Esophagus (tissue), 2 donors: ENCODE results near the gene ARHGAP26. TPM values are rescaled to one million over a fixed set of nuclear protein-coding genes. Genes with fewer than 3 reads are reported as not detected.

Source experiments
- H3K27ac ChIP-seq, 2 donors: one replicate each; pipeline ENCODE4 v1.5.1; 2013; ENCODE audit warnings: low read depth in 2 of 2, mild to moderate bottlenecking in 2 of 2, inconsistent platforms in 1 of 2, low read length in 1 of 2, moderate library complexity in 1 of 2
- H3K27me3 ChIP-seq, 2 donors: one replicate each; pipeline ENCODE4 v1.6.1; 2013; ENCODE audit warnings: low read length in 2 of 2, control low read depth in 1 of 2, mild to moderate bottlenecking in 1 of 2; ENCODE audit not compliant: insufficient read depth in 2 of 2, control insufficient read depth in 1 of 2
- H3K36me3 ChIP-seq, 2 donors: one replicate each; pipeline ENCODE4 v1.6.1; 2013; ENCODE audit warnings: low read length in 1 of 2; ENCODE audit not compliant: control insufficient read depth in 2 of 2, insufficient read depth in 2 of 2
- H3K4me1 ChIP-seq, 2 donors: one replicate each; pipeline ENCODE4 v1.6.1; 2013; ENCODE audit warnings: low read length in 1 of 2; ENCODE audit not compliant: control insufficient read depth in 2 of 2, insufficient read depth in 2 of 2
- H3K4me3 ChIP-seq, 2 donors: one replicate each; pipeline ENCODE4 v1.5.1; 2013; ENCODE audit warnings: low read length in 2 of 2, mild to moderate bottlenecking in 2 of 2, low read depth in 1 of 2, moderate library complexity in 1 of 2
- H3K9me3 ChIP-seq, 2 donors: one replicate each; pipeline ENCODE4 v1.6.1; 2013; ENCODE audit warnings: mild to moderate bottlenecking in 2 of 2, low read depth in 1 of 2, low read length in 1 of 2, moderate library complexity in 1 of 2; ENCODE audit not compliant: control insufficient read depth in 2 of 2, insufficient read depth in 1 of 2
- WGBS, 2 donors: extraction: QIAGEN DNeasy Blood & Tissue Kit; methylation state at CpG; one replicate each; pipeline ENCODE4 v1.1.7; 2013; 5-methylcytosine and 5-hydroxymethylcytosine counted together
- polyA plus RNA-seq, 2 donors: library from polyadenylated mRNA; stranded (reverse); fragments of 200-250 nt; gene quantifications; one replicate each; pipeline ENCODE4 v1.2.3, GENCODE V29; 2013
- donor health status: healthy with polysubstance abuse.
- donor health status: Bipolar disorder and iron deficiency.

ARHGAP26 gene
- polyA plus RNA-seq, 2 donors, result 3.1 to 3.6 TPM

DNA sequence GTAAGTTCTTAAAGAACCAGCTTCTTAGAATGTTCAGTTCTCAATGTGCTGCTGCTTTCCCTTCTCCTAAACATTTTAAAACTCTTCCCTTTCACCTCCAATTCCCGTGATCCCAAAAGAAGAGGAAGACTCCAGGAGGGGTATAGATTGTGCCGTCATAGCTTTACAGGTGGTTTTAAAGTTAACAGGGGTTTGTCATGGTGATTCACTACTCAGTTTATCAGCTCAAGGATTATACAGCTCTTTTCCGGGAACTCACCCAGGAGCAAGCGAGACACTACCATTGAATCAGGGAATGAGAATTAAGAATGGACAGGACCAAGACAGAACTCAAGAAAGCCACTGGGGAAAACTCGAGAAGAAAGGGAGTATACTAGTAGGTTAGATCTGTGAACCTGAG lies 454.5 kb downstream of the ARHGAP26 start:
- Histone ChIP-seq H3K4me3 (no peak overlapping the region), H3K9me3 (no peaks in the 10 kb centered on the region), H3K27me3 (no peaks in the 10 kb centered on the region), H3K36me3 (no peaks in the 10 kb centered on the region), H3K27ac (no peak overlapping the region), H3K4me1 (peaks cover 2% of the 10 kb centered on the region in 2 donors)
- 97 to 98% methylated on average over 5 of the region's 5 CpGs for WGBS, 2 donors

DNA sequence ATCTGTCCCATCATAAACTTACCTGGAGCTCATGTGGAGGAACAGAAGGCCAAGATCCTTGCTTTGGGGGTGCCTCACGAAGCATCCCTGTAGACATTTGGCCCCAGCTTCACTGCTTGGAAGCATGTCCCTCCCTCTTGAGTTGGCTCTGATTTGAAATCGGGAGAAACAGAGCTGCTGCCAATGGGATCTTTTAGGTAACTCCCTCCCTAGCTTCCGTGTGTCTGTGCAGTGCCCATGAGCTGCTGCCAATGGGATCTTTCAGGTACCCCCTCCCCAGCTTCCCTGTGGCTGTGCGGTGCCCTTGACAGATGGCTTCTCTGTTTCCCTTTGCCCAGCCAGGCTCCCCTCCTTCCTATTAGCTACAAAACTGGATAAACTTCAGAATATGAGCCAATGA lies 455.3 kb downstream of the ARHGAP26 start:
- 97 to 99% methylated on average over 4 of the region's 4 CpGs for WGBS, 2 donors
- H3K4me3 ChIP-seq, result no peak overlapping the region
- H3K9me3 ChIP-seq, result no peaks in the 10 kb centered on the region
- no peaks in the 10 kb centered on the region for H3K36me3 ChIP-seq
- no peaks in the 10 kb centered on the region for H3K27me3 ChIP-seq
- peaks cover 0 to 2% of the 10 kb centered on the region in 2 donors for H3K4me1 ChIP-seq
- no peak overlapping the region for H3K27ac ChIP-seq

DNA sequence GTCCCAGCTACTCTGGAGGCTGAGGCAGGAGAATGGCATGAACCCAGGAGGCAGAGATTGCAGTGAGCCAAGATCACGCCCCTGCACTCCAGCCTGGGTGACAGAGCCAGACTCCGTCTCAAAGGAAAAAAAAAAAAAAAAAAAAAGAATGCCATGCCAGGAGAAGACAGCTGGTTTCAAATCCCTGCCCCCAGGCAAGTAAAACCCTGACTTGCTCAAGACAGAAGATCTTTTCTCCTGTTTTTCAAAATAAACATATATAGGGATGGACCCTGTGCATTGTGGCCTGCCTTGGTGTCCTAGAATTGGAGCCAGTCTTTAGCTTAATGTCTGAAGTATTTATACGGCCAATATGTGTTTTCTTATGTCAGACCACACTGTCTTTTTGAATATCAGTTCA lies 456.2 kb downstream of the ARHGAP26 start:
- Histone ChIP-seq H3K4me3 (no peak overlapping the region), H3K36me3 (no peaks in the 10 kb centered on the region), H3K27ac (no peak overlapping the region), H3K4me1 (peaks cover 0 to 2% of the 10 kb centered on the region in 2 donors), H3K27me3 (no peaks in the 10 kb centered on the region), H3K9me3 (no peaks in the 10 kb centered on the region)
- WGBS, 2 donors, result 63 to 78% methylated on average over 3 of the region's 3 CpGs

DNA sequence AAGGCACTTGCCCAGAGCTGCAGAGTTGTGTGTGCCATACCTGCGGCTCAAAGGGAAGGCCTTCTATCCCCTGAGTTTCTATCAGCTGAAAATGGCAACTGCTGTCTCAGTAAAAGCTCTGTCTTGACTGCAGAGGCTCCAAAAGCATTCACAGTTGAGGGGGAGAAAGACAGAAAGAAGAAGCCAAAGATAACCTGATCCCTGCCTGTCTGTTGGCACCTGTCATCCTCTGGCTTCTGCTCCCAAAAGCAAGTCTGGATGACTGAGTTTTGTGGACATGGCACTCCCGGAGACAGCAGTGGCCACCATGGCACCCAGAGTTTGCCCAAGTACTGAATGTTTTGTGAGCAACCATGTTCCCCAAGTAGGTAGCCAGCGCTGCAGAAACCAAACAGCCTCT lies 456.7 kb downstream of the ARHGAP26 start:
- Histone ChIP-seq H3K36me3 (no peaks in the 10 kb centered on the region), H3K27me3 (no peaks in the 10 kb centered on the region), H3K27ac (no peak overlapping the region), H3K4me3 (no peak overlapping the region), H3K4me1 (peaks cover 0 to 2% of the 10 kb centered on the region in 2 donors), H3K9me3 (no peaks in the 10 kb centered on the region)
- WGBS, 2 donors, result 93 to 94% methylated on average over 3 of the region's 3 CpGs

DNA sequence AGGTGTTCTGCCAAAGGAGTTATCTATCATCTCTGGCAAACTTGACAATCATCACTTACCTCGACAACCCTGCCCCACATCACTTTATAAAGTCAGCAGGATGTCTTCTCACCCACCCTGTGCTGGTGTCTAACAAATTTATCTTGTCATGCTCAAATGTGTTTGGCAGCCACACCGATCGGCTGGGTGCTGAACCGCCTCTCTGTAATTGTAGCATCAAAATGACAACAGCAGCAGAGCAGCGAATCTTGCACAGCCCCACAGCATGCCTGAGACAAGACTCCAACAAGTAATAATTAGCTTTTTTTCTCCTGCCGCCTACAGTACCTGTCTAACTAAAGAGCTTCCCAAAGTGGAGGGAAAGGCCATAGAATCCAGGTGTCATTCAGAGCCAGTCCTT lies 457.1 kb downstream of the ARHGAP26 start:
- no peaks in the 10 kb centered on the region for H3K9me3 ChIP-seq
- peaks cover 0 to 2% of the 10 kb centered on the region in 2 donors for H3K4me1 ChIP-seq
- no peak overlapping the region for H3K4me3 ChIP-seq
- H3K36me3 ChIP-seq, result no peaks in the 10 kb centered on the region
- no peaks in the 10 kb centered on the region for H3K27me3 ChIP-seq
- no peak overlapping the region for H3K27ac ChIP-seq
- WGBS, 2 donors, result 89 to 90% methylated on average over 6 of the region's 6 CpGs

DNA sequence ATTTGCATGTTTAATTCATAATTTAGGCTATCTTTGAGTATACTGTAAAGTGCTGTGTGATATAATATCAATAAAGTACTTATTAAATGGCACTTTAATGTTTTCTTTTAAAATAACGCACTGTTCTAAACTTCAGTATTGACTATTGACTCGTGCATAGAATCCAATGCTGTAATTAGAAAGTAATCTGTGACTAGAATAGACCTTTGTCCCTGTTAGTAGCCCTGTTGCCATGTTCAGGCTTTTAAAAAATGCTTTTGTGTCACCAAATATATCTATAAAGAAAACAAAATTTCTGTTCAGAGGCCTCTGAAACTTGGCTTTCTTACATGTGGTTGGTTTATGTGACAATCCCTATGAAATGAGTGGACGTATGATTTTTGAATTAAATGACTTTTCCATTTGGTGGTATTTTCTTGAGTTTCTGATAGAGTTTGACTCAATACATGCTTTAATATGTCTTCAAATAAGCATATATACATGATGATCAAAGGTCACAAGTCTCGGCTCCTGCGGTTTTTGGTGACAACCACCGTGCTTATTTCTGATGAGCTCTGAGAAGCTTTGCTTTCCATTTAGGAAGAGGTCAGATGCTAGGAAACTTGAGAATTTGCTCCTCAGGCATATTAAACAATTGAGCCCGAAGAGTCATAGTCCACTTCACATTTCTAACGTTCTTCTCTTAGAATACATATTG lies 458.6 kb downstream of the ARHGAP26 start:
- Histone ChIP-seq H3K9me3 (no peaks in the 10 kb centered on the region), H3K27ac (no peak overlapping the region), H3K4me3 (no peak overlapping the region), H3K36me3 (no peaks in the 10 kb centered on the region), H3K27me3 (no peaks in the 10 kb centered on the region), H3K4me1 (peaks cover 0 to 2% of the 10 kb centered on the region in 2 donors)
- 84 to 87% methylated on average over 8 of the region's 8 CpGs for WGBS, 2 donors

DNA sequence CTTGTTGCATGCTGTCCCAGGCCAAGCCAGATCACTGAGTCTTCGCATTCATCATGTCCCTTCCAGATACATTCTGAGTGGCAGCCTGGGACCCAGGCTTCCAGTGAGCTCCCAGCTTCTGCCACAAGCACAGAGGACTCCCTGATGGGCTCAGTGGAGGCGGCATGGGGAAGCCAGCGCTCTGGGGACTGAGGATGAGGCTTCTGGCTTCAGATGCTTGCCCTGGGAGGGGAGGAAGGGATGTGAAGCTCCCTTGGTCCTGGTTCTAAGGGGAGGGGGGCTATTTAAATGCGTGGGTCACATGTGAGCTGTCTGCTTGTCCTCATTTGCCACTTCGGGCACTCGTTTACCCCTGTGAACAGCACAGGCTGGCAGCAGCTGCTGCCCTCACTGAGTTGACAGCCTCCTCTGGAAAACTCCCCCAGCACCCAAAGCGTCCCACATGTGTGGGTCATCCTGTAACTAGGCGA lies 459.3 kb downstream of the ARHGAP26 start:
- Histone ChIP-seq H3K27ac (no peak overlapping the region), H3K36me3 (no peaks in the 10 kb centered on the region), H3K27me3 (no peaks in the 10 kb centered on the region), H3K4me1 (peaks cover 0 to 2% of the 10 kb centered on the region in 2 donors), H3K4me3 (no peak overlapping the region), H3K9me3 (no peaks in the 10 kb centered on the region)
- 71 to 77% methylated on average over 8 of the region's 8 CpGs for WGBS, 2 donors

DNA sequence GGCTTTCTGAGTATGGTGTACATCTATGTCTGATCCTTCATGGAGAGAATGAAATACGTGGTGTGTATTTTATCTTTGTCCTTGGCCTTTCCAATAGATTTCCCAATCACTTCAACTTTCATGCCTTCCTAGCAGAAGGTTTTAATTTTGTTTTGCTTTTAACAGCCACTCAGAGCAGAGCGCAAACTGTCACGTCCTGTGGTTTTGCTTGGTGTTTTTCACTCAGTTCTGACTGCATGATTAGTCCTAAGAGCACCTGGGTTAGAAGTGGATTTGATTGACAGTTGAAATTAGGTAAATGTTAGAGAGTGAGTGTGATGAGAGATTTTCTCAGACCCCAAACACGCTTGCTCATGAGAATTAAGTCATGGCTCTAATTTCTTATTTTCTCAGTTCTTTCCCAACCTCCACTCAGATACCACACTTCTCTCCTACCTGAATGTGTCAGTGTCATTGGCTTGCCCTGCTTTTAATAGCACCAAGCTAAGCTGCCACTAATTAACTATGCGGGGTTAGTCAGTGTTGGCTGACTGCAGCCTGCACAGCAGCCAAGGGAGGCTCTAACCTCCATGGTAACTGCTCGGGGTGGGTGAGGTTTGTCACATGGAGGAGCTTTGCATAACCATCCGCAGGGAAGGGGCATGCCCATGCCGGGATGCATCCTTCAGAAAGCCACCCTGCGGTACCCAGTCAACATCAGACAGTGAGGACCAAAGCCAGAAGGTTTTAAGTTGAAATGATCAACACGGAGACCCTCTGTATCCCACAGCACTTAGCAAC lies 459.9 kb downstream of the ARHGAP26 start:
- Histone ChIP-seq H3K4me3 (no peak overlapping the region), H3K4me1 (peaks cover 0 to 2% of the 10 kb centered on the region in 2 donors), H3K9me3 (no peaks in the 10 kb centered on the region), H3K27ac (no peak overlapping the region), H3K36me3 (no peaks in the 10 kb centered on the region), H3K27me3 (no peaks in the 10 kb centered on the region)
- WGBS, 2 donors, result 62 to 63% methylated on average over 10 of the region's 10 CpGs

DNA sequence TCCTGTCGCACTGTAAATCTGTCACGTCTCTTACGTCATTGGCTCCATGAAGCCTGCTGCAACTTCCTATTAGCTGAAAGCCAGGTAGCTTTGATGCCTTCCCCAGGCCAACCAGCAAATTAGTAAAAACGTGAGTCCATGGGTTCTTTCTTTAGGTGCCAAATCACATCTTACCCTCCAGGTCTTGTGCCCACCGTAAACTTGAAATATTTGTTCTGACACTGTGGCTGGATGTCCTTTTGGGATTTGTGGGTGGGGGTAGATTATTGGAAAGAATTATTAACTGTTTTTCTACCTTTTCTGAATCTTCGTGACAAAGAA lies 460.5 kb downstream of the ARHGAP26 start:
- peaks cover 1 to 2% of the 10 kb centered on the region in 2 donors for H3K4me1 ChIP-seq
- no peaks in the 10 kb centered on the region for H3K9me3 ChIP-seq
- H3K4me3 ChIP-seq, result no peak overlapping the region
- no peak overlapping the region for H3K27ac ChIP-seq
- H3K27me3 ChIP-seq, result no peaks in the 10 kb centered on the region
- H3K36me3 ChIP-seq, result no peaks in the 10 kb centered on the region
- WGBS, 2 donors, result 89% methylated on average over 6 of the region's 6 CpGs

DNA sequence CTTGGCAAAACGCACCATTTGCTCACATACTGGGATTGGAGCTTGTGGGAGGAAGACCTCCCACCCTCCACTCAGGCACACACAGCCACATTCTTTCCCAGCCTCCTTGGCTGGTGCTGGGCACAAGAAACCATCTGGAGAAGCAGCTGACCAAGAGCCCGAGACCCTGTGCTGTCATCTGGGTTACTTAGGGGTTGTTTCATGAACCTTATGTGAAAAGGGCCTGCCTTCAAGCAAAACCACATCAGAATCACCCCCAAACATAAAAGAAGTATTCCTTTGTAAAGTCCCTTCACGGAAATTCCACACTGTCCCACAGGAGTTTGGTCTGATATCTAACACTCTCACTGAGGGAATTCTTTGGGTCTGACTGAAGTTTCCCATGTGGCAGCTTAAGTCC lies 461.2 kb downstream of the ARHGAP26 start:
- WGBS, 2 donors, result 76 to 80% methylated on average over 3 of the region's 3 CpGs
- H3K9me3 ChIP-seq, result no peaks in the 10 kb centered on the region
- H3K4me3 ChIP-seq, result no peak overlapping the region
- H3K4me1 ChIP-seq, result peaks cover 2% of the 10 kb centered on the region in 2 donors
- H3K36me3 ChIP-seq, result no peaks in the 10 kb centered on the region
- no peak overlapping the region for H3K27ac ChIP-seq
- H3K27me3 ChIP-seq, result no peaks in the 10 kb centered on the region
